Ascending aorta (tissue), 2 donors: ENCODE results near the gene TTLL9. TPM values are rescaled to one million over a fixed set of nuclear protein-coding genes. Genes with fewer than 3 reads are reported as not detected.

Experiments
- DNase-seq, 2 donors: peaks; one replicate each; pipeline ENCODE4 v3.0.0-alpha.2; 2019; ENCODE audit warnings: low spot score in 2 of 2
- H3K27ac ChIP-seq, 2 donors: fragments of 200-600 bp; sonication (generic); one replicate each; pipeline ENCODE4 v1.5.1; 2016 to 2017; ENCODE audit warnings: mild to moderate bottlenecking in 1 of 2
- H3K27me3 ChIP-seq: fragments of 200-600 bp; sonication (generic); one replicate; pipeline ENCODE4 v1.5.1; 2017
- H3K36me3 ChIP-seq, 2 donors: fragments of 200-600 bp; sonication (generic); one replicate each; pipeline ENCODE4 v1.5.1; 2016
- H3K4me1 ChIP-seq, 2 donors: fragments of 200-600 bp; sonication (generic); one replicate each; pipeline ENCODE4 v1.5.1; 2016 to 2017; ENCODE audit warnings: mild to moderate bottlenecking in 1 of 2
- H3K4me3 ChIP-seq, 2 donors: fragments of 200-600 bp; sonication (generic); one replicate each; pipeline ENCODE4 v1.5.1; 2016 to 2017; ENCODE audit warnings: mild to moderate bottlenecking in 1 of 2
- H3K9me3 ChIP-seq, 2 donors: fragments of 200-600 bp; sonication (generic); one replicate each; pipeline ENCODE4 v1.5.1; 2016
- CTCF ChIP-seq, 3 experiments: fragments of 200-600 bp in 2 of 3; fragments of 450-650 bp in 1 of 3; sonication (generic) in 2 of 3; IDR thresholded peaks; one replicate each; pipeline ENCODE4 v1.5.1; 2016 to 2019; ENCODE audit warnings: antibody characterized with exemption in 3 of 3, mild to moderate bottlenecking in 1 of 3, moderate library complexity in 1 of 3
- intact Hi-C: fragments of 100-400 bp; cut with DNase I; formaldehyde crosslinking; loops from one replicate; pipeline ENCODE4 v1.15.1; 2023
- total RNA-seq: library from RNA; depleted of rRNA; stranded (reverse); fragments of >200 nt; gene quantifications from one replicate; pipeline ENCODE4 v1.1.0, GENCODE V29; 2016

TTLL9 gene
- total RNA-seq, 1 donor from 2014 or later, result not detected

DNA sequence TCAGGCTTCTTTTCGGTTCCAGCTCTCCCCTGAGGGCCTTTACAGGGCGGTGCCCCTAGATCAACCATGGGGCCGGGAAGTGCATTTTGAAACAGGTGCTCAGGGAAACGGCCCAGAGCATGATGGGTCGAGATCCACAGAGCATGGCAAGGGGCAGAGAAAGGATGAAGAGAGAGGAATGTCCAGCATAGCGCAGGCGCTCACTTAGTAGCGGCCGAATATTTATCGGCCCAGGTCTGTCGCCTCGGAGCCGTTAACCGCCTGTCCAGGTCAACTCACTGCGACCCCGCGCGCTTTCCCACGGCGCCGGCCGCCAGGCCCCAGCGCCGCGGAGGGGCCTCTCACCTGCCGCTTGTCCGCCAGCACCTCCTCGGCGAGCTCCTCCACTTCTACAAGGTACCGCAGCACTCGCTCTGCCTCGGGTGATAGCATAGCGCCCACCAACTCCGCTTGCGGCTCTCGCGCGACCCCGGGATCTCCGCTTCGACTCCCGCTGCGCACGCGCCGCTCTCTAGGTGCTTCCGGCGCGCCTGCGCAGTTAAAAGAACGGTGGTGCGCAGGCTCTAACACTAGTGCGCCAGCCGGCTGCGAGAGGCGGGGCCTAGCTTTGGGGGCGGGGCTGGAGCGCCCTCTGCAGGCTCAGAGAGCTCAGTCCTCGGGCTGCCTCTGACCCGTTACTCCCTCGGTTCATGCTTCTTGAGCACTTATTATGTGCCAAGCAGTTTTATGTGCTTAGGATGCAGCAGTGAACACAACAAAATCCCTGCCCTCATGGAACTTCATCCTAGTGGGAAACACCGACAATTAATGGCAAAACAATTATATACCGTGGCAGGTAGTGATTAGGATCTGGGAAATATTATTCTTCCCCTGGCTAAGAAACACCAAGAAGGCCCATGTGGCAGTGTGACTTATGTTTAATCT is 81.4 kb downstream of the TTLL9 start, which contains the start of gene PDRG1:
PDRG1 (minus strand) TSS at position 517 of the 924 bp plus-strand sequence; CDS start at position 432, 85 bp downstream.
- intact Hi-C loops, result loop anchor here (1.0 to 5.0 kb wide), 5 partner anchors 79 to 214 kb away; partner anchors contain the start of genes DUSP15, TPX2 and TTLL9
- peak within 1 kb of the TSS; percentile 95 to 100 for H3K4me3 ChIP-seq
- peak within 1 kb of the TSS; percentile 77 to 81 for H3K27ac ChIP-seq
- TF ChIP-seq CTCF (IDR thresholded peaks at IDR 0.05), result peak; percentile 91 to 96 (median 94)
- peaks cover 8 to 12% of the 10 kb centered on the region in 2 donors for H3K4me1 ChIP-seq
- peak; percentile 79 to 97 for DNase-seq
- no peaks in the 10 kb centered on the region for H3K9me3 ChIP-seq
- no peaks in the 10 kb centered on the region for H3K27me3 ChIP-seq
- H3K36me3 ChIP-seq, result peaks cover 20 to 27% of the 10 kb centered on the region in 2 donors

GRCh38 chr20:31953556-31954148 is 83.2 kb downstream of the TTLL9 start:
- no peak for TF ChIP-seq CTCF (IDR thresholded peaks at IDR 0.05)
- H3K4me1 ChIP-seq, result peaks cover 8 to 12% of the 10 kb centered on the region in 2 donors
- no peak overlapping the region for H3K4me3 ChIP-seq
- no peak overlapping the region for H3K27ac ChIP-seq
- H3K36me3 ChIP-seq, result peaks cover 1 to 9% of the 10 kb centered on the region in 2 donors
- no peaks in the 10 kb centered on the region for H3K9me3 ChIP-seq
- no peaks in the 10 kb centered on the region for H3K27me3 ChIP-seq
- intact Hi-C loops, result loop anchor here (2.0 to 5.0 kb wide), 3 partner anchors 77 to 216 kb away; partner anchors contain the start of genes DUSP15, TPX2 and TTLL9
- no peak for DNase-seq

- Histone ChIP-seq H3K4me3 (no peak overlapping the region), H3K4me1 (peaks cover 8 to 12% of the 10 kb centered on the region in 2 donors), H3K9me3 (no peaks in the 10 kb centered on the region), H3K27ac (no peak overlapping the region), H3K27me3 (no peaks in the 10 kb centered on the region), H3K36me3 (peaks cover 0 to under 1% of the 10 kb centered on the region in 2 donors)
- intact Hi-C loops, result loop anchor here (5.0 kb wide), 2 partner anchors 82 to 217 kb away; partner anchors contain the start of genes DUSP15, TPX2 and TTLL9
- TF ChIP-seq CTCF (IDR thresholded peaks at IDR 0.05), result no peak
- no peak for DNase-seq
These were observed 84.1 kb downstream of the TTLL9 start for GRCh38 chr20:31954500-31954899.

DNA sequence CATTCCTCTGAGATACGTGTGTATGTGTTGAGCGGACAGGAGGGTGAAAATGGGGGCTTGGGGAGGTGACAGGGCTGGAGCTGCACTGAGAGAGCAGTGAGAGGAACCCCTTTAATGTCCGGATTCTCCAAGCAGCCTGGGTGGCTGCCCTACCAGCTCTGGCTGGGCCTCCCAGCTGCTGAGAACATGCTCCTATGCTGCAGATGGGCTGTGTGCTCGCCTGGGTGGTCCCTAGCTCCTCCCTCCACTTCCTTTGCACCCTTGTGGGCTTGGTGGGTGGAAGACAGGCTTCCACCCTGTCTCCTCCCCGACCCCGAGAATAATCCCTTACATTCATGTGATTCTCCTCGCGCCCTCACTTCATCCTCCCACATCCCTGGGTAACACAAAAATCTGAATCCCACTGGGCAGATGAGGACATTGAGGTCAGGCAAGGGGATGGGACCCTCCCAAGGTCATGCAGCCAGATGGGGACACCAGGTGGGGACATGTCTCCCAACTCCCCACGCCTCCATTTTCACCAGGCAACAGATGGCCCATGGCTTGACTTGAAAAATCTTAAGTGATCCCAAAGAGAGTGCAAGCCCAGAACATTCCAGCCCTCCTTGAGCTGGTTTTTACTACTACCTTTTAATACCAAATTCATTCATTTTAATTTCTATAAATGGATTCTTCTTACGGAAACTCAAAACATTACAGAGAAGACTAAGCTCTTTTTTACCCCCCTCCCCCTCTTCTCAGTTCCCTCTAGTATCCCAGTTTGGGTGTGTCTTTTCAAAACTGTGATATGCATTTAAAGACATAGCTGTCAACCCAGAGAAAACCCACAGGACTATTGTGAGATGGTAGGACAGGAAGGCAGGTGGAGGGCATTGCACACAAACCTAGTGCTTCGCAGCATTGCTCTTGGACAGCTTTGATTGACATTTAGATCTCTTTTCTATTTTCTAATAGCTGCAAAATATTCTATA is 86.4 kb downstream of the TTLL9 start:
- intact Hi-C loops, result no loop called here
- Histone ChIP-seq H3K4me3 (no peak overlapping the region), H3K36me3 (no peaks in the 10 kb centered on the region), H3K4me1 (no peaks in the 10 kb centered on the region), H3K27me3 (no peaks in the 10 kb centered on the region), H3K27ac (no peak overlapping the region), H3K9me3 (no peaks in the 10 kb centered on the region)
- no peak for TF ChIP-seq CTCF (IDR thresholded peaks at IDR 0.05)
- no peak for DNase-seq

GRCh38 chr20:31962761-31963160 is 92.3 kb downstream of the TTLL9 start:
- no peak for DNase-seq
- no peak overlapping the region for H3K4me3 ChIP-seq
- intact Hi-C loops, result loop anchor here (5.0 kb wide), 1 partner anchor 425 kb away; no protein-coding TSS in a partner anchor
- no peak for TF ChIP-seq CTCF (IDR thresholded peaks at IDR 0.05)
- no peaks in the 10 kb centered on the region for H3K9me3 ChIP-seq
- H3K36me3 ChIP-seq, result no peaks in the 10 kb centered on the region
- no peak overlapping the region for H3K27ac ChIP-seq
- H3K4me1 ChIP-seq, result no peaks in the 10 kb centered on the region
- H3K27me3 ChIP-seq, result peaks cover 1% of the 10 kb centered on the region
